Measurements from ENCODE around the gene ANO6.

The ANO6 gene

DNA sequence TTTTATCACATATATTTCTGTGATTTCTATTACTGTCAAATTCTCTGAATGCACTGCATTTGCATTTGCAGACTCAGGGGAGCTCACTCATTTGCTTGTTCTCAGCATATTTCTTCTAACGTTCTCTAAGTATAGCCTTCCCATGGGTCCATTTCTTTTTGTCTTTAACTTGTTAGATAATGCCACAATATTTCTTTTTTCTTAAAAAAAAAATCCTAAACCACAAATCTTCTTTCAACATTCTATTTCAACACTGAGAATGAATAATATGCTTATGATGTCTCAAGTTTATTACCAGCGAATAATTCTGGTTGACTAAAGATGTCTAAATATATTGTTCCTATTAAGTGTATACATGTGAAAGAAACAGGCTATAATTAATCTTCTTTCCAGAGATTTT, 200.2 kb downstream of the ANO6 start:
- DNase-seq = no peak

DNA sequence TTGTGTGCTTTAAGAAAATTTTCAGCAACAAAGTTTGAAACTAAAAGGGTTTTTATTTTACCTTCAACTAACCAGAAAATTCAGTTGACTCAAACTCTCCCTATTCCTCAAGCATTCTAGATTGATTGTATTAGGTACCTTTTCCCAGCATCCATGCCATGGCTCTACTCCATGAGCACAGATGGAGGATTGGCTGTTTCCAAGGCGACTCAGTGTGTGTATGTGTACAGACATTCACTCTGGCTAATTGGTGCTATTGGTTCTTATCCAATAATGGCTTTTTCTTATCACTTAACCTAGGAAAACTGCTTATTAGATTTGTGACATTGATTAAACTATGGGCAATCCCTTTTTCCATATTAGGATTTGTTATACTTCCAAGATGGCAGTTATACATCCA, 202.6 kb downstream of the ANO6 start:
- no peak for DNase-seq

DNA sequence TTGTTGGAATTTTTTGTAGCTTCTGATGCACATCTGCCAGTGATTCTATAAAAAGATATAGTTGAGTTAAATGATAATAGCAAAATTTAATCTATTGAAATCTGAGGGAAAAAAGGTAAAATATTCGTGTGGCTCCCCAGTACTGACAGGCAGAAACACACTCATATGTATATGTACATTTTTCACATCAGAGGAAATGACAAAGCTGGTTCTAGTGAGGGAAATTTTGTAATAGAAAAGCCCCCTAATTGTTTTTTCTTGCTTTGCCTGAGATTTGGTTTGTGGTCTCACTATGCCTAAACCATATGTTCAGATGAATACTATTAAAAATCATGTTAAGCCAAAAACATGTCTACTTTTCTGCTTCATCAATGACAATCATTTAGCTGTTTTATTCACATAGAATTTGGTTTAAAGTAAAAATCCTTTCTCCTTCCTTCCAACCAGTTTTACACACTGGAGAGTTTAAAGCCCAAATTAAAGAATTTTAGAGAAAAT, 203.5 kb downstream of the ANO6 start:
- DNase-seq = no peak

DNA sequence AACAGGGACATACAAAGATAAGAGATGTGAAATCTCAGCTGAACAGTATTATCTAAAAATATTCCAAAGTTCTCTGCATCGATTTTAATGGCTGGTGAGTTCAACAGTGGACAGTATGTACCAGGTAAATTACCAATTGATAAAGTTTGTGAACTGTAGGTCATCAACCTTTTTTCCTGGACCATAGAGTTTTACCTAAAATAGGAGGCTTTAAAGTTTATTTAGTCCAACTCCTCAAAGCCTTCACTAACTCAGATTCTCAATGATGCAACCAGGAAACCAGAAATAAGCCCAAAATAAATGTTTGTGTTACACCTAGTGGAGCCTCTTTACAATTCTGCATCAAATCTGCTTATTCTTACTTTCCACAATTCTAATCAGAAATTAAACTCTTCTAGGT, 205.8 kb downstream of the ANO6 start:
- no peak for DNase-seq

DNA sequence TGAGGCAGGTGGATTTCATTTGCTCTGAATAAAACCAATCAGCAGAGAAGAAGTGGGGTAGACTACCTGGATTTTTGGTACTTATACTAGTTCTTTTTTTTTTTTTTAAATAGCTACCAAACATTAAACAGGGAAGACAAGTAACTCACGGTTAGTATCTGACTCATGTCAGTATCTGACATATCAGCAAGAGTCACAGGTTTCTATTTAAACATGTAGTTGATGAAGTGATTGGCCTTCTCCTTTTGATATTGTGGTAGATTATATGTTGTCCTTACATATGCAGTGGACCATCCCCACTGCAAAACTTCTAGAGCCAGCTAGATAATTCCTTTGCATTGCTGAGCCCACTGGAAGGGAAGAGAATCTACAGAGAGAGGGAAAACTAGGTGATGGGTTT, 208.0 kb downstream of the ANO6 start:
- DNase-seq = no peak

DNA sequence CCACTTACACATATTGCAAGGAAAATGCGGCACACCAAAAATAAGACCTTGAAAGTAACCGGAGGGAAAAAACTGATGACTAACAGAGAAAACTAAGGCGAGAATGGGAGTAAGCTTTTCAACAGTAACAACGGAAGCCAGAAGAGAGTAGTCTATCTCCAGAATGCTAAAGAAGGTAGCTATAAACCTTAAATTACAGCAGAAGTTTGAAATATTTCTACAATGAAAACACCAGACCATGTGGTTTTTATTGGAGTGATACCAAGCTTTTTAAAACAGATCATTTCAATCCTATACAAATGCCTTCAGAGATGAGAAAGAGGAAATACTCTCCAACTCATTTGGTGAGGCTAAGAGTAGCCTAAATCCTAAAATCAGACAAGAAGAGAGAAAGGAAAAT, 209.5 kb downstream of the ANO6 start:
- DNase-seq = no peak

DNA sequence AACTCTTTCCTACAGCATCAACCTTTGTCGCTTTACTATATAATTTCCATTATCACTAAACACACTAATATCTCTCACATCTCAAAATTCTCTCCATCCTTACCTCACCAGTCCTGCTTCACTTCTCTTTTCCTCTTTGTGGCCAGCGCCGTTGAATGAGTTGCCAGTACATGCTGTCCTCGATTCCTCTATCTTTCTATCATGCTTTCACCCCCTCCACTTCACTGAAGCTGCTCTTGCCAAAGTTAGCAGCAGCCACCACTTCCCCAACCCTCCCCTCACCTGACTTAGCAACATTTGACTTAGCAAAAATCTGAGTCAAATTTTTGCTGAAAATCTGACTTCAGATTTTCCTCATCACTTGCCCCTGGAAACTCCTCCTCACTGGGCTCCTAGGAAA, 210.4 kb downstream of the ANO6 start:
- DNase-seq = no peak

DNA sequence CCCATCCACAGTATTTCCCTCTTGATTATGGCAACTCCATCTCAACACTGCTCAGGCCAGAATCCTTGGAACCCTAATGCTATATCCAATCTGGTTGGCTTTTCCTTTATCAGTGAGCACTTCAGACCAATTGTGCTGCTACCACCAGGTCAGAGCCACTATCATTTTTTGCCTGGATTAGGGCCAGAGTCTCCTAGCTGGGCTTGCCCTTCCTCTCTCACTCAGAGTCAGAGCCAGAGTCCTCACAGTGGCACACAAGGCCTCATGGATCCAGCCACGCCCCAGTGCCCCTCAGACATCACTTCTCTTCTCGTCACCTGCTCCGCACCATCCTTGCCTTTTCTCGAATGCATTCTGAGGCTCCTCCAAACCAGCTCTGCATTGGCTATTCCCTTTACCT, 211.1 kb downstream of the ANO6 start:
- DNase-seq = no peak

DNA sequence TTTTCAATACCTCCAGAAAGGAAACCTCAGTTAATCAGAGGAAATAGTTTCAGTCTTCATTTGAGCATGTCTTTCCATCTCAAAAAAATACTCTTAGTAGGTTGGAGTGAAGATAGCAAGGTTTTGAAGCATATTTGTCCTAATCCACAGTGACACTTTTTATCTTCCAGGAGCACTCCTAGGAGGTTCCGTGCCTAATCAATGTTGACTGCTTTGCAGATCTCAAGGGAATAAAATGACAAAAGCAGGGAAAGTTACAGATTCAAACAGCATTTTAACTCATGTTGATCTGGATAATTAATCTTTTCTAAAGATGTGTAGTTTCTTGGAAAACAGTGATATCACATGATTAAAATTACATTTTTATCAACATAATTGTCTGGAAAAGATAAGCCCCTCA, 213.9 kb downstream of the ANO6 start:
- no peak for DNase-seq

DNA sequence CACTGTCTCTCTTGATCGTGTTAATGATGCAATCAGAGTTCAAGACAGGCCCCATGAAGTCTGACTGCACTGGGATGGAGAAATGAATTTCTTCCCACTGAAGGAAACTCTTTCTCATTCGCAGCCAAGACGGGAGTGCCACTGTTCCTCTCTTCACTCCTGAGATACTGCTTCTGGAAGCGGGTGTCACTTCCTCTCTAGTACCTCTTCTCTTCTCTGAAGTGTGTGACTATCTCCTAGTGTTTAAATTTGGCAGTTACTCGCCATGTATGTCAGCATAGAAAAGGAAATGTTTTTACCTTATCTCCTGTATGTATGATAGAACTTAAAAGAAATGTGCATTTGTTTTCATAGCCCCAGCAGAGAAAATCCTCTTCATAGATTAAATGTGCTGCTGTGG, 215.2 kb downstream of the ANO6 start:
- DNase-seq = no peak

DNA sequence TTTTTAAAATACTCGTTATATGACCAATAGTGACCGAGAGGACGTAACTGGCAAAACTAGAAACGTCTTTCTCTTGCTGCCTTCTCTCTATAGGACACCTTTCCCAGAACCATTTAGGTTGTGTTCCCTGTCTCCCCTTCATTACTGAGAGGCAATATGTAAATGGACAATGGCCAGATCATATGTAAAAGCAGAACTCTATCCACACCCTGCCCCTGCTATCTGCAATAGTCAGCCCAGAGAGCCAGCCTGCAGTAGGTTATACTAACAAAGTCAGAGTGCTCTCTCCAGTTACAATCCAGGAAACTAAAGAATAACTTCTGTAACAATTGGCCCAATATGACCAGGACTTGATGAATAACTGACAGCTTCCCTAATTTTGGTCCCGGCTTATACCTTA, 216.8 kb downstream of the ANO6 start:
- DNase-seq = no peak

DNA sequence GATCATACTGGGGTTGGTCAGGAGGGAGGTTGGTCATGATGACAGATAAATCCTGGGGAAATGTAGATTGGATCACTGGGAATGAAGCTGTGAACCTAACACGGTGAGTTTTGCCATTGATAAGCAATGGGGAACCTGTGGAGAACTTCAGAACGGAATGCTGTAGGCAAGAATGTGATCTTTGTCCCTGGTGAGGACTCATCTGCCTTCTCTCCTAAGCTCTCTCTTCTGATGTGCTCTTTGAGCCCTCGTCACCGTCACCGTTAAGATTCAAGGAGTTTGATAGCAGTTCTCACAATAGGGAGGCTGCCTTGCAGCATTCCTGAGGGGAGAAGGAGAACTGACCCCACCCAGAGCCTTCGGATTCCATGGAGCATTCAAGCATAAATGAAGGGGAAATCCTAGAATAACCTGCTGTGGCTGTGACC, 217.6 kb downstream of the ANO6 start:
- no peak for DNase-seq

DNA sequence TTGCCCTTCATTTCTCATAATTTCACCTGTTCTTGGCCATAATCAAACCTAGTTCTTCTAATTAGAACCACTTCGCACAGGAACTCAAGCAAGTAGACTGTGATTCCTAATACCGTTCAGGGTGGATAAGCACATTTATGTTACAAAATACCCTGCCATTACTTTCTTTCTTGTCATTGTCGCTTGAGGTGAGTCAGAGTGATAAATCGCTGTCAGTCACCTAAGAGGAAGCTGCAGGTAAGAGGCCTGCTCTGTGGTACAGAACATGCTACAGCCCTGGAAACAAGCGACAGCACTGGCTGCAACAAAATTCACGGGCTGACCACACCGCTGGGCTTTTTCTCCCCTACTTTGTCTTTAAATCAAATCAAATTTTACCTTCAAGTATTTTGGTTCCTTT, 218.2 kb downstream of the ANO6 start:
- DNase-seq = no peak

DNA sequence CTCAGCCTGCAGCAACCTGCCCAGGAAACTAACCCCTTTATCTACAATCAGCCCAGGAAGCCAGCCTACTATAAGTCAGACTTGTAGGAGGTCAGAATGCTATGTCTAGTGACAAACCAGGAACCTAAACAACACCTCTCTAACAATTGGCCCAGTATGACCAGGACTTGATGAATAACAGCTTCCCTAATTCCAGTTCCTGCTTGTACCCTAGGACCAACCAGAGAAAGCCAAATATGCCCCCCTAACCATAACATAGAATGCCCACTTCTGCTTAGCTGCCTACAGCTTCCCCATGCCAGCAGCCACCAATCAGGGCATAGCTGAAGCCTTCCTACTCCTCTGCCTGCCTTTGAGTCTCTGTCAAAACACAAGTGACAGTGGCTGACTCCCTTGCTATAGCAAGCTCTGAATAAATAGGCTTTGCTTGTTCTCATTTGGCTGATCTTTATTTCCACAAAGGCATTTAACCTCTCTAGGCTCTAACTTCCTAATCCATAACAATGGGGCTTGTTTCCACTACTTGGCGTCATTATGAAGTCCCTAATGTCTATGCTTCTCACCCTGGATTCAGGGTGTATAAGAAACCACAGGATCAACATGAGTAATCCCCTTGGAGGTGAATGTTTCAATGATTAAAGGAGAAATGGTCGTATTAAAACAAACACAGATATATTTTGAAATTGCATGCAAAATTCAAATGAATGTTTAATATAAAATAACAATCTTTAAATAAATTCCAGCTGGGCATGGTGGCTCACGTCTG, 220.2 kb downstream of the ANO6 start:
- no peak for DNase-seq

DNA sequence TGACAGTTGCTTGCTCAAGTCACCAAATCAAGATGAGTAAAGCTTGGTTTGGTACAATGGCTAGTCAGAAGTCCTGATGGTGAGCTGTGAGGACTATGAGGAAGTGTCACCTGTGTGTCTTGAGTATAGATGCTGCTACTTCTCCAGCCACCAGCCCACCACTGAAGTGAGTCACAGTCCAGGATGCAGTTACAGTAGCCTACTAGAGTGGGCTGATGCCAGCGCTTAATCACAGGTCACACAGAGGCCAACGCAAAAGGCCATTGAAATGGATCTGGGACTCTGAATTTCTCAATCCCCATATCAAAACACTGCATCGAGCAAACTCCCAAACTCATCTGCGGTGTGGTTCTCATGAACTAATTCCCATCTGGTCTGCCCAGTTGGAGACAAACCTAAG, 223.1 kb downstream of the ANO6 start:
- DNase-seq = no peak

DNA sequence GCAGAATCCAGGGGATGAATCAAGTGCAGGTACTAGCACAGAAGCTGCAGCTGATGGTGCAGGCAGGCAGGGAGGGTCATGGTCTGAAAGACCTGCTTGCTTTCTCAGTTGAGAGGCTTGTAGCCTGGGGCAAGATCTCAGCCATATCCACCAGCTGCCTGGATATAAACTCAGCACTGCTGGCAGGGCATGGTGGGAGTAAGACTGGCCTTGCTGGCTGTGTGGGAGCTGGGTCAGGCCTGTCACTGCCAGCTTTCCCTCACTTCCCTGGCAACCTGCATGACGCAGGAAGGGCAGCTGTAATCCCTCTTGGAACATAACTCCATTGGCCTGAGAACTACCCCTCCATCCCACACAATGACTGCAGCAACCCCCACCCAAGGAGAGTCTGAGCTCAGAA, 230.1 kb downstream of the ANO6 start:
- no peak for DNase-seq

DNA sequence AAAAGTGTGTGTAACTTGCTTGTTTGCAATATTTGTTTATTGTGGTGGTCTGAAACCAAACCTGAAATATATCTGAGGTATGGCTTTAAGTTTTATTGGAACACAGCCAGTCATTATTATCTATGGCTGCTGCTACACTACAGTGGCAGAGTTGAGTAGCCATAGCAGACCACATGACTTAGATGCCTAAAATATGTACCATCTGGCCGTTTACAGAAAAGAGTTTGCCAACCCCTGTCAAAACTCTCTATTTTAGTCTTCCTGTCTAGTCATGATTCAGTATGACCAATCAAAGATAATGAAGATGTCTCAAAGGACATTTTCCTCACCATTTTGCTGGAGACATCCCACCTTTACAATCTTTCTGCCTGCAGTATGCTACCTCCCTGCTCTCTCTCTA, 242.3 kb downstream of the ANO6 start:
- no peak for DNase-seq

DNA sequence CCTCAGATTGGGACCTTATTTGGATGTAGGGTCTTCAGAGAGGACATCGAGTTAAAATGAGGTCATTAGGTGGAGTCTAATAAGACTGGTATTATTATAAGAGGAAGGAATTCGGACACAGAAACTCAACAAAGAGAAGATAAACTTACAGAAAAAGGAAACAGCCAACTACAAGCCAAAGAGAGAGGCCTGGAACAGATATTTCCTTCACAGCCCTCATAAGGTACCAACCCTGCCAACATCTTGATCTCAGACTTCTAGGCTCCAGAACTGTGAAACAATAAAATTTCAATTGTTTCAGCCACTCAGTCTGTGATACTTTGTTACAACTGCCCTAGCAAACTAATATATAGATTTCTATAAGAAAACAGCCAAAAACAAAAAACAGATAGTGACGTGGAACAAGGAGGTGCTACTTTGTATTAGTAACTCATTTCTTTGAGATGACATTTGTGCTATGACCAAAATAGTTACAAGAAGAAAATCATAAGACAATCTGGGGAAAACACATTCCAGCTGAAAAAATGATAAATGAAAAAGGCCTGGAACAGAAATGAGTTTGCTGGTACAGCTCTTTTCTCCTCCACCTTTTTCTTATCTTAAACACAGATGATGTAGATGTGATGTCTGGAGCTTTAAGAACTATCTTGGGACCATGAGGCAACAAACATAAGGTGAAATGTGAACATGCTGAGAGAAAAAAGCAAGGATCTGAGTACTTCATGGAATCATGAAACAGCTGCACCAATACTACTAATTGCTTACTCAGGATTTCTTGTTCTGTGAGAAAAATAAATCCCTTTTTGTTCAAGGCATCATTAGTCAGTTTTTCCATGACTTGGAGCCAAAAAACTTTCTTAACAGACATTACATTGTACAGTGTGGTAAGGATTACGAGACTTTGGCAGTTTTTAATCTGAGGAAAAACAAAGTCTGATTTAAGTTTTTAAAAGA, 243.2 kb downstream of the ANO6 start:
- no peak for DNase-seq

DNA sequence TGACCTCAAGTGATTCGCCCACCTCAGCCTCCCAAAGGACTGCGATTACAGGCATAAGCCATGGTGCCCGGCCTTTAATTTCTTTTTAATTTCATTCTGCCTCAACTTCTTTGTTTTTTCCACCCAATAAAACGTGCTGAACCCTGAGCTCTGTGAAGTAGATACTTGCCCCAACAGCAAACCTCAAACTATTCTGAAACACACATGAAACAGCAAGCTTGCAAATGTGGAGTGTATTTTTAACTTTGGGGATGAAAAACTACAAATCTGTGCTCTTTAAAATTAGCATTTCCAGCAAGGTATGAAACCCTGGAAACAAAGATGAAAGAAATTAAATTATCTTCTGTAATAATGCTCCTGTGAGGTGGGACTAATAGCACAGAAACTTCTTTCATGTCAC, 246.6 kb downstream of the ANO6 start:
- no peak for DNase-seq

DNA sequence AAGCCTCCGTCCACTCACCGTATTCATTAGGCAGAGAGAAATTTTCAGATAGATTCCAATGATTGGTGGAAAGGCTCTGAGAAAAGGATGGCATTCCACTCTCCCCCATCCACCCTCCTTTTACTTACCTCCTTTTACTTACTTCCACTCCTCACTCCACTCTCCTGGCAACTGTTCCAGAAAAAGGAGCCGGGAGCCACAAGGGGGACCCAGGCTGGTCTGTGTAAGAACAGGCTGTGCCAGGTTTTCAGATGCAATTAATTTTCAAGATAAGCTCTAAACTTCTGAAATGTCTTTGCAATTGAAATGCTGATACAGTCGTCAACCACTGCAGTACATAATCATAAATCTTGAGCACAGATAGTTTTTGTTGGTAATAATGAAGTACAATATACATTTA, 248.8 kb downstream of the ANO6 start:
- DNase-seq = no peak

DNA sequence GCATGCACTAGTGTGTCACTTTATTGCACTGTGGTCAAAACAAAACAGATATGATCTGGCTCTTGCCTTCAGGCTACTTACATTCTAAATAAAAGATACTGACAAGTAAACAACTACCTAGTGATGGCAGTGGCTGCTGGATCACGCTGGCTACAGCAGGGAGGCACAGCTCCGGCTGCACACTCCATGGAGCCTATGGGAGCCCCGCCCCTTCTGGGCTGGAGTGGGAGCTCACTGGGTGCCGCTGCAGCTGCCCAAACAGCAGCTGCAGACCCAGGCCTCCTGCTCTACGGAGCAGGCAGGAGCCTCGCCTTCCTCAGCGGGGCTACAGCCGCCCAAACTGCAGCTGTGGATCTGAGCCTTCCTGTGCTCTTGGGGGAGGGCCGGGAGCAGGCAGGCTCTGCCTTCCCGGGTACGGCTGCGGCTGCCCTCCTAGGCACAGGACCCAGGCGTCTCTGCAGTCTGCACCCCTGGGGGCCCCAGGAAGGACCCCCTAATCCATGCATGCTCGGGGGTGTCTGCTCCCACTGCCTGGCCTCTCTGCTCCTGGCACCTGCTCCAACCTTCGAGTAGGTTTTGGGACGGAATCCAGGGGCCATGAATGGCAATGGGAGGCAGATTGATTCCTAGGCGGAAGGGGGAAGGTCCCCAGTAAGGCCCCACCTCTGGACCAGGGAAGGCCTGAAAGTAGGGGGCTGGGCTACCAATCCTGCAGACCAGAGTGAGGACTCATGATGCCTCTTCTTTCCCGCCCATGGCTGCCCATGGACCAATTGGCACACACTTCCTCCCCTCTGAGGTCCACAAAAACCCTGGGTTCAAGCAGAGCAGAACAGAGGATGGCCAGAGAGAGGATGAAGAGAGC, 253.1 kb downstream of the ANO6 start:
- no peak for DNase-seq

DNA sequence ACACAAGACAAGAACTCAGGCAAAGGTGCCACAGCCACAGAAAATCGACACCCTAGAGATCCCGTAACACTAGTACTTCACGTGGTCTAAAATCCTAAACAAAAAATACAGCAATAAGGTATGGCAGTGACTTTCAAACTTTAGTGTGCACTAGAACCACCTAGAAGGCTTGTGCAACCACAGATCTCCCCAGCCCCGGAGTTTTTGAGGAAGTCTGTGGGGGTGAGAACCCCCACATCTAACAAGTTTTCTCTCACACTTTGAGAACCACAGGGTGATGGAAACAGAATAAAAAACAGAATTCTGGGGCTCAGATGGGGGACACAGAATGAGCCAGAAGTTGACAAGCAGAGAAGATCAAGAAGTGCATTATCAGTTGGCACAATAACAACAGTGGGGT, 254.0 kb downstream of the ANO6 start:
- DNase-seq = peak; percentile 26

DNA sequence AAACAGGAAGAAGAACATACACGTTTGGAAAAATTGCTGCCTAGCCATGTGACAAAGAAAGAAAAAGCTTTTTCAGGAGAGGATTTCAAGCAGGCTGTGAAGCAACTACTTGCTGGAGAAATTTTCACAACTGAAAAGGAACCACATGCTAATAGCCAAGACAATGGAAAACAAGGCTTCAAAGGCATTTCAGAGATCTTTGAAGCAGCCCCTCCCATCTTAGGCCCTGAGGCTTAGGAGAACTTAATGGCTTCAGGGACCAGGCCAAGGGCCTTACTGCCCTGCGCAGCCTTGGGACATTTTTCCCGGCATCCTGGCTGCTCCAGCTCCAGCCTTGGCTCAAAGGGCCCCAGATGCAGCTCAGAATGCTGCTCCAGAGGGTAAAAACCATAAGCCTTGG, 257.7 kb downstream of the ANO6 start:
- no peak for DNase-seq

Measured in activated CD8-positive, alpha-beta memory T cell treated with anti-CD3 and anti-CD28 coated beads, Interleukin-2, amount 50 U/mL, for 4 hours (primary cell).